ENCODE results near the gene HES3. TPM values are rescaled to one million over a fixed set of nuclear protein-coding genes. Genes with fewer than 3 reads are reported as not detected.

The HES3 gene
- total and polyA plus RNA-seq, 10 of the 15 experiments (the other 5 are each of a cell fraction or from before 2014, with no cell fraction given) = not detected

GRCh38 chr1:6294080-6294889 lies 50.3 kb downstream of the HES3 start:
- ChIA-PET RAD21 (ENCODE audit: unreplicated experiment) (no interaction called here), POLR2A (no interaction called here), CTCF (no interaction called here), SMC1A (ENCODE audit: uncharacterized antibody, unreplicated experiment) (no interaction called here)
- no peak overlapping the region for H2AFZ ChIP-seq (ENCODE audit: control insufficient read depth, low read depth, low read length)
- no peak overlapping the region for H3K9ac ChIP-seq (ENCODE audit: control insufficient read depth, insufficient read depth, low read length)
- H3K27ac ChIP-seq (ENCODE audit: control insufficient read depth, insufficient read depth) = no peak overlapping the region
- no peak overlapping the region for H3K4me2 ChIP-seq (ENCODE audit: control insufficient read depth, insufficient read depth)
- peaks cover 20% of the 10 kb centered on the region for H3K4me1 ChIP-seq (ENCODE audit: control insufficient read depth, insufficient read depth, low read length)
- intact Hi-C loops (cut with micrococcal nuclease; ENCODE audit: unreplicated experiment) (no loop called here), in situ Hi-C loops (cut with MboI) (no loop called here)
- H3K36me3 ChIP-seq (ENCODE audit: control insufficient read depth in 2 of 2, insufficient read depth in 2 of 2, low read length in 1 of 2) = peaks cover 3 to 13% of the 10 kb centered on the region in 2 experiments
- no peaks in the 10 kb centered on the region for H3K9me3 ChIP-seq (replicated peaks; ENCODE audit: control insufficient read depth, insufficient read depth, low read length)
- WGBS (ENCODE audit: insufficient coverage, insufficient replicate concordance, low lambda C conversion rate, missing lambda C conversion rate) = 84% methylated on average over 14 of the region's 14 CpGs
- H4K20me1 ChIP-seq (ENCODE audit: control insufficient read depth, insufficient read depth) = no peaks in the 10 kb centered on the region
- FAIRE-seq (no peak), ATAC-seq (no peak), DNase-seq (ENCODE audit: low read depth, low spot score) (no peak)
- TF ChIP-seq POU2F2 (IDR thresholded peaks at IDR 0.05; ENCODE audit: borderline replicate concordance, low read depth, low read length) = no peak
- no peak for TF ChIP-seq PKNOX1 (IDR thresholded peaks at IDR 0.05)
- no peak for TF ChIP-seq LARP7 (IDR thresholded peaks at IDR 0.05)
- TF ChIP-seq IRF3 (IDR thresholded peaks at IDR 0.05) = no peak
- no peak for TF ChIP-seq EZH2 (IDR thresholded peaks at IDR 0.05; ENCODE audit: borderline replicate concordance, control insufficient read depth, low read depth, low read length)
- TF ChIP-seq RB1 (IDR thresholded peaks at IDR 0.05; ENCODE audit: borderline replicate concordance) = no peak
- TF ChIP-seq YY1 (IDR thresholded peaks at IDR 0.05; ENCODE audit: low read depth, low read length) = no peak
- TF ChIP-seq CHD2 (IDR thresholded peaks at IDR 0.05; ENCODE audit: borderline replicate concordance, low read depth, low read length) = no peak
- TF ChIP-seq CBX5 (IDR thresholded peaks at IDR 0.05; ENCODE audit: low read depth) = no peak
- TF ChIP-seq NBN (IDR thresholded peaks at IDR 0.05) = no peak
- TF ChIP-seq TBL1XR1 (IDR thresholded peaks at IDR 0.05; ENCODE audit: low read depth, low read length) = no peak
- TF ChIP-seq ESRRA (IDR thresholded peaks at IDR 0.05; ENCODE audit: low read length) = no peak
- TF ChIP-seq CHD4 (IDR thresholded peaks at IDR 0.05) = no peak
- no peak for TF ChIP-seq REST (IDR thresholded peaks at IDR 0.05; ENCODE audit: low read depth, low read length)
- H3K4me3 ChIP-seq = no peak overlapping the region
- no peaks in the 10 kb centered on the region for H3K27me3 ChIP-seq (replicated peaks in 1 of 2; ENCODE audit: control insufficient read depth in 2 of 2, insufficient read depth in 2 of 2, low read length in 1 of 2)
- no peaks in the 10 kb centered on the region for H3K79me2 ChIP-seq (ENCODE audit: control insufficient read depth, insufficient read depth, low read length)
- BruUV-seq (replicated peaks) = no TSS peak

Data from GM12878 (cell line).